OCI-LY3 (cell line): Measurements from ENCODE around the gene H1-8.

Experiments used
- H2AFZ ChIP-seq: fragments of 200-600, 300-600 bp; shearing (Covaris generic); 2 replicates; pipeline ENCODE4 v1.6.0; 2014; ENCODE audit warnings: antibody characterized with exemption, low read depth, low read length
- H3K27ac ChIP-seq: fragments of 200-600, 300-600 bp; sonication (generic); 2 replicates; pipeline ENCODE4 v1.5.1; 2014; ENCODE audit warnings: mild to moderate bottlenecking, low read length, moderate library complexity, mixed read lengths
- H3K27me3 ChIP-seq: fragments of 200-600, 300-600 bp; sonication (generic); 2 replicates; pipeline ENCODE4 v1.6.1; 2014; ENCODE audit warnings: low read depth, low read length, mixed read lengths
- H3K36me3 ChIP-seq: fragments of 200-600, 300-600 bp; sonication (generic); replicated peaks from 2 replicates; pipeline ENCODE3; 2014; ENCODE audit warnings: low read depth, low read length, mixed read lengths
- H3K4me1 ChIP-seq: fragments of 300-600, 200-600 bp; sonication (generic); 2 replicates; pipeline ENCODE4 v1.6.1; 2014; ENCODE audit warnings: low read length, mixed read lengths
- H3K4me2 ChIP-seq: fragments of 200-600, 300-600 bp; sonication (generic); 2 replicates; pipeline ENCODE4 v1.6.1; 2014; ENCODE audit warnings: low read length, mixed read lengths
- H3K4me3 ChIP-seq: fragments of 300-600, 200-600 bp; sonication (generic); 2 replicates; pipeline ENCODE4 v1.5.1; 2014; ENCODE audit warnings: antibody characterized with exemption, mild to moderate bottlenecking, low read length, moderate library complexity
- H3K79me2 ChIP-seq: fragments of 300-600, 200-600 bp; shearing (Covaris generic); 2 replicates; pipeline ENCODE4 v1.6.1; 2014; ENCODE audit warnings: mild to moderate bottlenecking, low read length, mixed read lengths
- H3K9ac ChIP-seq: fragments of 300-600, 200-600 bp; shearing (Covaris generic); 2 replicates; pipeline ENCODE4 v1.6.0; 2014; ENCODE audit warnings: mild to moderate bottlenecking, low read length, moderate library complexity
- H3K9me3 ChIP-seq: fragments of 200-600, 300-600 bp; shearing (Covaris generic); 2 replicates; pipeline ENCODE4 v1.6.1; 2014; ENCODE audit warnings: low read length, mixed read lengths; ENCODE audit not compliant: insufficient read depth
- H4K20me1 ChIP-seq: fragments of 200-600, 300-600 bp; sonication (generic); 2 replicates; pipeline ENCODE4 v1.6.1; 2016; ENCODE audit warnings: low read length, mixed read lengths; ENCODE audit not compliant: insufficient read depth
- EZH2phosphoT487 ChIP-seq: fragments of 200-600 bp; shearing (Covaris generic); IDR thresholded peaks from 2 replicates; pipeline ENCODE4 v1.6.1; 2018; ENCODE audit warnings: antibody characterized with exemption, mixed run types, low read depth
- TF ChIP-seq, protein P1 (sequence below): fragments of 200-600, 300-600 bp; sonication (generic); IDR thresholded peaks from 2 replicates; pipeline ENCODE4 v1.5.1; 2014; ENCODE audit warnings: antibody characterized with exemption, low read length, low read depth

H1-8 gene

DNA sequence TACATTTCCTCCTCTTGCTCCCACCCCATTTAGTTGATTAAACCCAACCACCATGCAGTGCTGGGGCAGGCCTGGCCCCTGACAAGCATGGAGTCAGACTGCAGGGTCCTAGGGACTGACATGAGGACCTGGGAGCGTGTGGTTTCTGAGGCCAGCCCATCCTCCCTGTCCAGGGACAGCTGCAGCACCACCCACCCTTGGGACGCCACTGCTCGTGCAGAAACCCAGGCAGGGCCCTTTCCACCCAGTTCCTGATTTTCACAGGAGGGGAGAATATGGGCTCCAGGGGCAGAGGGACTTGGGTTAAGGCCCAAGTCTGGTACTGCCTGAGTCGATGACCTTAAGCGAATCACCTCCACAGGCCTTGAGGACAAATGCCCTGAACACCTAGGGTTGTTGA, 39.8 kb downstream of the H1-8 start:
- Histone ChIP-seq H3K9me3 (no peaks in the 10 kb centered on the region), H3K4me1 (peaks cover 19% of the 10 kb centered on the region), H3K36me3 (no peaks in the 10 kb centered on the region), H4K20me1 (no peaks in the 10 kb centered on the region), H3K9ac (no peak overlapping the region), H2AFZ (no peak overlapping the region), H3K27ac (no peak overlapping the region), H3K4me3 (no peak overlapping the region), H3K79me2 (no peaks in the 10 kb centered on the region), H3K4me2 (no peak overlapping the region), H3K27me3 (no peaks in the 10 kb centered on the region)
- TF ChIP-seq, protein P1, sequence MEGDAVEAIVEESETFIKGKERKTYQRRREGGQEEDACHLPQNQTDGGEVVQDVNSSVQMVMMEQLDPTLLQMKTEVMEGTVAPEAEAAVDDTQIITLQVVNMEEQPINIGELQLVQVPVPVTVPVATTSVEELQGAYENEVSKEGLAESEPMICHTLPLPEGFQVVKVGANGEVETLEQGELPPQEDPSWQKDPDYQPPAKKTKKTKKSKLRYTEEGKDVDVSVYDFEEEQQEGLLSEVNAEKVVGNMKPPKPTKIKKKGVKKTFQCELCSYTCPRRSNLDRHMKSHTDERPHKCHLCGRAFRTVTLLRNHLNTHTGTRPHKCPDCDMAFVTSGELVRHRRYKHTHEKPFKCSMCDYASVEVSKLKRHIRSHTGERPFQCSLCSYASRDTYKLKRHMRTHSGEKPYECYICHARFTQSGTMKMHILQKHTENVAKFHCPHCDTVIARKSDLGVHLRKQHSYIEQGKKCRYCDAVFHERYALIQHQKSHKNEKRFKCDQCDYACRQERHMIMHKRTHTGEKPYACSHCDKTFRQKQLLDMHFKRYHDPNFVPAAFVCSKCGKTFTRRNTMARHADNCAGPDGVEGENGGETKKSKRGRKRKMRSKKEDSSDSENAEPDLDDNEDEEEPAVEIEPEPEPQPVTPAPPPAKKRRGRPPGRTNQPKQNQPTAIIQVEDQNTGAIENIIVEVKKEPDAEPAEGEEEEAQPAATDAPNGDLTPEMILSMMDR: no peak
- TF ChIP-seq EZH2phosphoT487: no peak

DNA sequence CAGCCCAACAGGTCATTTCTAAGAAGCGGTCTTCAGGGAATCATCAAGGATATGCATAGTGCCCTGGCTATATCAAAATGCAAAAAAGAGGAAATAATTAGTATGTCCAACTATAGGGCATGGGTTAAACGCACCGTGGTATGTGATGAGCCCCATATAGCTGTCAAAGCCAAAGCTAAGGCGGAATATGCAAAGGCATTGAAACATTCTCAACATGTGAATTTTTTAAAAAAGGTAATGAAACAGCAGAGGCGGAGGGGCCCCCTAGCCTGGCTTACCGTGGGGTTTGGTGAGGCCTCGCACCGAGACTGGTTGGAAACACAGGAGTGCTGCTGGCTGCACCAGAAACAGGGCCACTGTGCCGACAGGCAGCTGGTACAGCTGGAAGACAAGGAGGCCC, 40.3 kb downstream of the H1-8 start:
- Histone ChIP-seq H3K9ac (no peak overlapping the region), H3K36me3 (no peaks in the 10 kb centered on the region), H3K4me3 (no peak overlapping the region), H3K4me2 (no peak overlapping the region), H3K27me3 (no peaks in the 10 kb centered on the region), H3K27ac (no peak overlapping the region), H3K9me3 (no peaks in the 10 kb centered on the region), H4K20me1 (no peaks in the 10 kb centered on the region), H3K4me1 (peaks cover 15% of the 10 kb centered on the region), H2AFZ (no peak overlapping the region), H3K79me2 (no peaks in the 10 kb centered on the region)
- TF ChIP-seq, protein P1: no peak
- no peak for TF ChIP-seq EZH2phosphoT487

DNA sequence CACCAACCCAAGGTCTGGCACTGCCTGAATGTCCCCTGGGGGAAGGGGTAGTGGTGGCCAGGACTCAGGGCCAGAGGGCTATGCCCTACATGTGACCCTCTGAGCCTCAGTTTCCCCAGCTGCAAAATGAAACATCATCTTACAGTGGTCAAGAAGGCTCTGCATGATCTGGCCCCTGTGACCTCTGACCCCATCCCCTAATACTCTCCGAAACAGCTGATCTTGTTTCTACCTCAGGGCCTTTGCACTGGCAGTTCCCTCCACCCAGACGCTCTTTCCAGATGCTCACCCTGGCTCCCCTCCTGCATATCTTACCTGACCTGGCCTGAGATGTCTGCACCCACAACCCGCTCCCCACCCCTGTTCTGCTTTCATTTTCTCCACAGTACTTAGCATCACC, 41.7 kb downstream of the H1-8 start:
- Histone ChIP-seq H3K9me3 (no peaks in the 10 kb centered on the region), H3K36me3 (no peaks in the 10 kb centered on the region), H2AFZ (no peak overlapping the region), H3K9ac (no peak overlapping the region), H3K27me3 (no peaks in the 10 kb centered on the region), H3K79me2 (no peaks in the 10 kb centered on the region), H3K4me3 (no peak overlapping the region), H3K27ac (no peak overlapping the region), H4K20me1 (no peaks in the 10 kb centered on the region), H3K4me1 (peaks cover 10% of the 10 kb centered on the region; the same call in 1 of the 2 replicates), H3K4me2 (no peak overlapping the region)
- TF ChIP-seq EZH2phosphoT487: no peak
- TF ChIP-seq, protein P1: no peak

DNA sequence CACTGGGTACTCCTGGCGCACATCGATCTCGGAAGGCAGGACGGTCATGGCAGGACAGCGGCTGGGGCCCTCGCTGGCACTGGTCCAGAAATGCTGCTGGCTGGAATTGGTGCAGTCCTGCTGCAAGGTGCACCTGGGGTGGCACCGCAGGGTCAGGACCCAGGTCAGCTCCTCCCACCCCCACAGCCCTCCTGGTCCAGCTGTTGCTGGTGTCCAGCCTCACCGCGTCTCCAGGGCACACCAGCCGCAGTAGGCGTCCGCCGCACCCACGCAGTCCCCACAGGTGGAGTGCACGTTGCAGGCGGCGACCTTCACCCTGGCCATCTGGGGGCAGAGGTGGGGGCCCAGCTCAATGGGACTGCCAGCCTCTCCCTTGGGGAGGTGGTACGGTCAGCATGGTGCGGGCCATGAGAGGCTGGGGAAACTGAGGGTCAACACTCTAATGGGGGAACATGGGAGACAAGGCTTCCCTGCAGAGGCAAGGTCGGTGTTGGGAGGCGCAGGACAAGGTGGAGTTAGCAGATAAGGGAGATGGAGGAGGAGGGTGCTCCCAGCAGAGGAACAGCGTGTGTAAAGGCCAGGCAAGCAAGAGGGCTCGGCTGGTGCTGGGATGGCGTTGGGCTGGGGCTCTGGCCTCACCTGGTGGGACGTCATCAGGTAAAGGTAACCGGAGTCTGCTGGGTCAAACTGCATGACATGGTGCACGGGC, 43.1 kb downstream of the H1-8 start:
- H3K27me3 ChIP-seq: no peaks in the 10 kb centered on the region
- H3K9ac ChIP-seq: no peak overlapping the region
- H3K4me2 ChIP-seq: no peak overlapping the region
- no peak overlapping the region for H2AFZ ChIP-seq
- TF ChIP-seq, protein P1: no peak
- no peak for TF ChIP-seq EZH2phosphoT487
- no peaks in the 10 kb centered on the region for H3K36me3 ChIP-seq
- peaks cover 10% of the 10 kb centered on the region; the same call in 1 of the 2 replicates for H3K4me1 ChIP-seq
- H3K4me3 ChIP-seq: no peak overlapping the region
- no peaks in the 10 kb centered on the region for H3K9me3 ChIP-seq
- H3K27ac ChIP-seq: no peak overlapping the region
- H3K79me2 ChIP-seq: no peaks in the 10 kb centered on the region
- no peaks in the 10 kb centered on the region for H4K20me1 ChIP-seq
